ENCODE measurements around the gene ANAPC2. TPM values are rescaled to one million over a fixed set of nuclear protein-coding genes. Genes with fewer than 3 reads are reported as not detected.

The ANAPC2 gene
- total RNA-seq, 1 donor from 2014 or later = 39.2 TPM

DNA sequence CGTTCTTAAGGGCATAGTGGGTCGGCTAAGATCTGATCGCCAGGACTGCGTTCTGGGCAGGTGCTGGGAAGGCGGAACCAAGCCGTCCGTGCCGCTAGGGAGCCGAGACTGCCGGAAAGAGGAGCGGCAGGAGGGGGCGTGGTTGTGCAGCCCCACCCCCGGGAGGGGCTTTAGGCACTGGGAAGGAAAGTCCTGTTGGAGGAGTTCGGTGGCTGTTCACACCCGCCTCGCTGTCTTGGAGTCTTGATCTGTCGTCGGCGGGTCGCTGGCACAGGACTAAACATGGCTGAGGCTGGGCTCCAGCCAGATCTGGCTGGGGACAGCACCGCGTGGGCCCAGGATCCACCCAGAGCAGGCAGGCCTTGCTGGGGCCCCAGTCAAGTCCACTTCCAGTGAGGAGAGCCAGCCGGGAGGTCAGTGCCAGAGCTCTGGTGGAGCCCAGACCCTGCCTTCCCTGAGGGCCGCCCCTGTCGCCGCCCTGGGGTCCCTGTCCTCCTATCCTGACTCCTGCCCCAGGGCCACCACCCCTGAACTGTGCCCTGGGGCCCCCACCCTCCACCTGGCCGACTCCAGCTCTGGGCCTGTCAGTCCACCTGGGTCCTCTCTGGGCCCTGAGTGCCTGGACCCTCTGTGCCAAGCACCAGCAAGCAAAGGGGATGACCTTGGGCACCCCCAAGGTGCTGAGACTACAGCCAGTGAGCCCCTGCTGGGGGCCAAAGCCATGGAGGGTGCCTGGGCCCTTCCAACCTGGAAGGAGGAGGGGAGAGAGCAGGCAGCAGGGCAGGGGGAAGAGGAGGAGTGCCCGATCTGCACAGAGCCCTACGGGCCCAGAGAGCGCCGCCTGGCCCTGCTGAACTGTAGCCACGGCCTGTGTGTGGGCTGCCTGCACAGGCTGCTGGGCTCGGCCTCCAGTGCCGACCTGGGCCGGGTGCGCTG lies 29.2 kb upstream of the ANAPC2 start:
- Histone ChIP-seq H3K4me2 (ENCODE audit: low read length) (no peak overlapping the region), H3K79me2 (ENCODE audit: insufficient read depth, low read length) (no peaks in the 10 kb centered on the region), H3K9me3 (ENCODE audit: insufficient read depth, low read depth, low read length) (no peaks in the 10 kb centered on the region), H3K4me1 (ENCODE audit: insufficient read depth, low read length) (peaks cover 9% of the 10 kb centered on the region), H3K27ac (ENCODE audit: low read depth, low read length) (no peak overlapping the region), H3K27me3 (ENCODE audit: insufficient read depth, low read length) (no peaks in the 10 kb centered on the region), H3K9ac (ENCODE audit: low read length) (no peak overlapping the region), H4K20me1 (ENCODE audit: insufficient read depth, low read length) (peaks cover 8% of the 10 kb centered on the region), H3K36me3 (ENCODE audit: insufficient read depth, low read length) (no peaks in the 10 kb centered on the region), H2AFZ (ENCODE audit: low read depth, low read length) (no peak overlapping the region), H3K4me3 (ENCODE audit: insufficient read depth, low read depth, low read length) (no peak overlapping the region)
- Mint-ChIP-seq H3K27me3 (ENCODE audit: low read depth, unreplicated experiment) (no peaks in the 10 kb centered on the region), H3K9me3 (ENCODE audit: unreplicated experiment) (no peaks in the 10 kb centered on the region), H3K36me3 (ENCODE audit: low read depth, unreplicated experiment) (peaks cover 4% of the 10 kb centered on the region), H3K4me3 (ENCODE audit: unreplicated experiment) (no peak overlapping the region), H3K27ac (ENCODE audit: unreplicated experiment) (no peak overlapping the region), H3K4me1 (ENCODE audit: low read depth, unreplicated experiment) (peaks cover 6% of the 10 kb centered on the region)
- TF ChIP-seq, protein P1, sequence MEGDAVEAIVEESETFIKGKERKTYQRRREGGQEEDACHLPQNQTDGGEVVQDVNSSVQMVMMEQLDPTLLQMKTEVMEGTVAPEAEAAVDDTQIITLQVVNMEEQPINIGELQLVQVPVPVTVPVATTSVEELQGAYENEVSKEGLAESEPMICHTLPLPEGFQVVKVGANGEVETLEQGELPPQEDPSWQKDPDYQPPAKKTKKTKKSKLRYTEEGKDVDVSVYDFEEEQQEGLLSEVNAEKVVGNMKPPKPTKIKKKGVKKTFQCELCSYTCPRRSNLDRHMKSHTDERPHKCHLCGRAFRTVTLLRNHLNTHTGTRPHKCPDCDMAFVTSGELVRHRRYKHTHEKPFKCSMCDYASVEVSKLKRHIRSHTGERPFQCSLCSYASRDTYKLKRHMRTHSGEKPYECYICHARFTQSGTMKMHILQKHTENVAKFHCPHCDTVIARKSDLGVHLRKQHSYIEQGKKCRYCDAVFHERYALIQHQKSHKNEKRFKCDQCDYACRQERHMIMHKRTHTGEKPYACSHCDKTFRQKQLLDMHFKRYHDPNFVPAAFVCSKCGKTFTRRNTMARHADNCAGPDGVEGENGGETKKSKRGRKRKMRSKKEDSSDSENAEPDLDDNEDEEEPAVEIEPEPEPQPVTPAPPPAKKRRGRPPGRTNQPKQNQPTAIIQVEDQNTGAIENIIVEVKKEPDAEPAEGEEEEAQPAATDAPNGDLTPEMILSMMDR (IDR thresholded peaks at IDR 0.05; ENCODE audit: insufficient read depth, low read depth, low read length) = no peak
- TF ChIP-seq EZH2 (IDR thresholded peaks at IDR 0.05; ENCODE audit: insufficient read depth, low read length) = no peak
- FAIRE-seq (no peak), DNase-seq (ENCODE audit: low read depth) (no peak)

DNA sequence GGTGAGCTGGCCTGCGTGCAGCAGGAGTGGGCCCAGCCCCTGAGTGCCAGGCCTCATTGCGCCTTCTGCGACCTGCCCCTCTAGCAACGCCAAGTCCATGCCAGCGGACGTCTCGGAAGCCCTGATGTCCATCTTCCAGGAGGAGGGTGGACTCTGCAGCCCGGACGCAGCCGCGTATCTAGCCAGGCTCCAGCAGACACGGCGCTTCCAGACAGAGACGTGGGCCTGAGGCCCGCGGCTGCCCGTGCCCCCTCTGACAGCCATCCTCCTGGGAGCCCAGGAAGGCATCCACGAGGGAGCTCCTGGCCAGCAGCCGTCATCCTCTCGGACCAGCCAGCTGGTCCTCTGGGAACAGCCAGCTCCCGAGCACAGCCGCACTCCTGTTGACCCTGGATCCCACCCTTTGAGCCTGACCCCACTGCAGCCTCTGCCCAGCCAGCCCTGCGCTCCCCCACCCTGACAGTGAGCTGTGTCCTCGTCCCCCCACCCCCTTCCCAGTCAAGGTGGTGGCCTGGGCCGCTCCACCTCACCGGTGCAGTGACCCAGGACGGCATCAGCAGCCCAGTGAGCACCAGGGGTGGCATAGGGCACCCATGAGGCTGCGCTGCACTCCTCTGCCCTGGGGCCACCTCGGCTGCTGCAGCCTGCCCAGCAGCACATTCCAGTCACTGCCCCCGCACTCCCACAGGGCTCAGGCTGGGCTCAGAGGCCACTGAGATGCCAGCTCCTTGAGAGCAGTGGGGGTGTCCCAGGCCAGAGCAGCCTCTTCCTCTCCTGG lies 28.0 kb upstream of the ANAPC2 start:
- Histone ChIP-seq H3K4me2 (ENCODE audit: low read length) (no peak overlapping the region), H3K4me3 (ENCODE audit: insufficient read depth, low read depth, low read length) (no peak overlapping the region), H2AFZ (ENCODE audit: low read depth, low read length) (no peak overlapping the region), H3K27ac (ENCODE audit: low read depth, low read length) (no peak overlapping the region), H3K36me3 (ENCODE audit: insufficient read depth, low read length) (no peaks in the 10 kb centered on the region), H3K27me3 (ENCODE audit: insufficient read depth, low read length) (no peaks in the 10 kb centered on the region), H4K20me1 (ENCODE audit: insufficient read depth, low read length) (peaks cover 8% of the 10 kb centered on the region), H3K79me2 (ENCODE audit: insufficient read depth, low read length) (no peaks in the 10 kb centered on the region), H3K9ac (ENCODE audit: low read length) (no peak overlapping the region), H3K4me1 (ENCODE audit: insufficient read depth, low read length) (peaks cover 9% of the 10 kb centered on the region), H3K9me3 (ENCODE audit: insufficient read depth, low read depth, low read length) (no peaks in the 10 kb centered on the region)
- Mint-ChIP-seq H3K27ac (ENCODE audit: unreplicated experiment) (no peak overlapping the region), H3K9me3 (ENCODE audit: unreplicated experiment) (no peaks in the 10 kb centered on the region), H3K4me3 (ENCODE audit: unreplicated experiment) (no peak overlapping the region), H3K27me3 (ENCODE audit: low read depth, unreplicated experiment) (no peaks in the 10 kb centered on the region), H3K36me3 (ENCODE audit: low read depth, unreplicated experiment) (peaks cover 4% of the 10 kb centered on the region), H3K4me1 (ENCODE audit: low read depth, unreplicated experiment) (peaks cover 6% of the 10 kb centered on the region)
- FAIRE-seq (no peak), DNase-seq (ENCODE audit: low read depth) (no peak)
- TF ChIP-seq EZH2 (IDR thresholded peaks at IDR 0.05; ENCODE audit: insufficient read depth, low read length) = no peak
- TF ChIP-seq, protein P1 (IDR thresholded peaks at IDR 0.05; ENCODE audit: insufficient read depth, low read depth, low read length) = no peak

All from astrocyte (in vitro differentiated cells and primary cell).